Kidney epithelial cell (primary cell): ENCODE results near the gene UGT1A8. TPM values are rescaled to one million over a fixed set of nuclear protein-coding genes. Genes with fewer than 3 reads are reported as not detected.

Experiments
- DNase-seq: peaks from one replicate; pipeline ENCODE4 v3.0.0-alpha.2; 2010; ENCODE audit warnings: low read depth
- H3K27me3 ChIP-seq: 2 replicates; pipeline ENCODE4 v1.6.0; 2011; ENCODE audit warnings: low read length; ENCODE audit not compliant: control insufficient read depth, insufficient read depth
- H3K36me3 ChIP-seq: 2 replicates; pipeline ENCODE4 v1.5.1; 2011; ENCODE audit warnings: low read length; ENCODE audit not compliant: control insufficient read depth, insufficient read depth
- H3K4me3 ChIP-seq: 2 replicates; pipeline ENCODE4 v1.5.1; 2011; ENCODE audit warnings: low read depth, mild to moderate bottlenecking, control low read depth, low read length
- total RNA-seq: library from RNA; depleted of rRNA; stranded (reverse); fragments of >200 nt; gene quantifications from 2 replicates; pipeline ENCODE4 v1.2.3, GENCODE V29; 2015
- TF ChIP-seq, protein P1 (sequence below): IDR thresholded peaks from 2 replicates; pipeline ENCODE4 v1.5.1; 2011; ENCODE audit warnings: mild to moderate bottlenecking, moderate library complexity, low read length, control low read depth, inconsistent platforms; ENCODE audit not compliant: insufficient read depth, poor library complexity, severe bottlenecking

UGT1A8 gene
- total RNA-seq, 1 donor from 2014 or later = not detected

DNA sequence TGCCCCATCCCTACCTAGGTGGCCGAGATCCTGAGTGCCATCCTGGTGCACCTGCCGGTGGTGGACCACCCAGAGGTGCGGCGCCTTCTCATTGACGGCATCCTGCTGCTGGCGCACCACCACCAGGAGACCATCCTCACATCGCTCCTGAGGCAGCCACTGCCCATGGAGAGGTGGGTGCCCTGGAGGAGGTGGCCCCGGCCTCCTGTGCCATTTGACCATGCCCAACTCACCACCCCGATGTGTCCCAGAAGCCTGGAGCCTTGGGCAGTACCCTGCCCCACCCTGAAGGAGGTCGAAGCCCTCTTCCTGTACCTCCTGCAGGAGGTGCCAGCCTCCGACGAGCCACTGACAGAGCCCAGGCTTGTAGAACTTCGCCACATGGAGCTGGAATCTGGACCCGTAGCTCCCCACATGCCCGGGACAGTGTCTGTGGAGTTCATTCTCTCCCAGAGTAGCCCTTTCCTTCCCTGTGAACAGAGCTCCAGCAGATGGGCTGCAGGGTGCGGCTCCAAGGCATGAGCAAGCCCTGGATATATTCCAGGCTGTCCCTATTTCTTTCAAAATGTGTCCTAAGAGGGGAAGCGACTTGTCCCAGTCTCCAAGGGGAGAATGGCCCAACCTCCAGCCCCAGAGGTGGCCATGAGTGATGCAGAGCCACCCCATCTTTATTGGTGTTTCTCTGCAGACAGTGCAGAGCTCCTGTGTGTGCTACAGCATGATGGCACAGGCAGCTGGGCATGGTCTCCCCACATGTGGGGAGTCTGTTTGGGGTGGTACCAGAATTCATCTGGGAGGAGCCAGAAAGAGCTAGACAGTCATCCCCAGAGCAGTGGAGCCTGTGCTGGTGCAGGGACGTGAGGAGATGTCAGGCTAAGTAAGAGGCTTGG is 202.7 kb downstream of the UGT1A8 start:
- no peaks in the 10 kb centered on the region for H3K36me3 ChIP-seq
- TF ChIP-seq, protein P1, sequence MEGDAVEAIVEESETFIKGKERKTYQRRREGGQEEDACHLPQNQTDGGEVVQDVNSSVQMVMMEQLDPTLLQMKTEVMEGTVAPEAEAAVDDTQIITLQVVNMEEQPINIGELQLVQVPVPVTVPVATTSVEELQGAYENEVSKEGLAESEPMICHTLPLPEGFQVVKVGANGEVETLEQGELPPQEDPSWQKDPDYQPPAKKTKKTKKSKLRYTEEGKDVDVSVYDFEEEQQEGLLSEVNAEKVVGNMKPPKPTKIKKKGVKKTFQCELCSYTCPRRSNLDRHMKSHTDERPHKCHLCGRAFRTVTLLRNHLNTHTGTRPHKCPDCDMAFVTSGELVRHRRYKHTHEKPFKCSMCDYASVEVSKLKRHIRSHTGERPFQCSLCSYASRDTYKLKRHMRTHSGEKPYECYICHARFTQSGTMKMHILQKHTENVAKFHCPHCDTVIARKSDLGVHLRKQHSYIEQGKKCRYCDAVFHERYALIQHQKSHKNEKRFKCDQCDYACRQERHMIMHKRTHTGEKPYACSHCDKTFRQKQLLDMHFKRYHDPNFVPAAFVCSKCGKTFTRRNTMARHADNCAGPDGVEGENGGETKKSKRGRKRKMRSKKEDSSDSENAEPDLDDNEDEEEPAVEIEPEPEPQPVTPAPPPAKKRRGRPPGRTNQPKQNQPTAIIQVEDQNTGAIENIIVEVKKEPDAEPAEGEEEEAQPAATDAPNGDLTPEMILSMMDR = no peak
- no peak overlapping the region for H3K4me3 ChIP-seq
- no peaks in the 10 kb centered on the region for H3K27me3 ChIP-seq
- DNase-seq = no peak

DNA sequence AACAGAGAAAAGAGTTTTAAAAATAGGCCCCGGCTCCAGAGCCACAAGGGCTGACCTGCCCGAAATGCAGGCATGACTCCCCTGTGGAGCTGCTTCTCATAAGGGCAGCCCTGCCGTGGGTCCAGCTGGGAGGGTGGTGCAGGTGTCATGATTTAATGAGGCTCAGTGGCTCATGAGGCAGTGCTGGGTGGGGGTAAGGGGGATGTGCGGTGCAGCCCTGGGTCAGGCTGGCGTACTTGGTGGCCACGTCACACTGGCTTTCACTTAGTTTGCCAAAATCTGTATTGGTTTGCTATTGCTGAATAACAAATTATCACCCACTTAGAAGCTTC is 203.3 kb downstream of the UGT1A8 start:
- no peak for DNase-seq
- TF ChIP-seq, protein P1 = no peak
- Histone ChIP-seq H3K4me3 (no peak overlapping the region), H3K36me3 (no peaks in the 10 kb centered on the region), H3K27me3 (no peaks in the 10 kb centered on the region)

DNA sequence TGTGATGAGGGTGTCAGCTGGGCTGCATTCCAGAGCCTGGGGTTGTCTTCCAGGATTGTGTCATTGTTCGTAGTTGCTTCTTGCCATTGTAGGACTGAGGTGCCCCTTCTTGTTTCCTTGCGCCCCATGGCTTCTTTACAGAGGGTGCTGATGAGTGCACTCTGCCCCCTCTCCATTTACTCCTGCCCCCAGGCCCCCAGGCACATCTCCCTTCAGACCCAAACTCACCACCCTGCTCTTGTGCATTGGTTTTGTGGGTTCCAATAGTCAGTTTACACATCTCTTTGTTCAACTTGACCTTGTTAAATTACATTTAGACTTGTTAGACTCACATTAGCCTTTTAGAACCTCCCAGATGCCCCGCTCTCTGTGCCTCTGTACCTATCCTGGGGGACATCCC is 203.8 kb downstream of the UGT1A8 start:
- DNase-seq = no peak
- no peaks in the 10 kb centered on the region for H3K36me3 ChIP-seq
- H3K4me3 ChIP-seq = no peak overlapping the region
- H3K27me3 ChIP-seq = no peaks in the 10 kb centered on the region
- TF ChIP-seq, protein P1 = no peak

DNA sequence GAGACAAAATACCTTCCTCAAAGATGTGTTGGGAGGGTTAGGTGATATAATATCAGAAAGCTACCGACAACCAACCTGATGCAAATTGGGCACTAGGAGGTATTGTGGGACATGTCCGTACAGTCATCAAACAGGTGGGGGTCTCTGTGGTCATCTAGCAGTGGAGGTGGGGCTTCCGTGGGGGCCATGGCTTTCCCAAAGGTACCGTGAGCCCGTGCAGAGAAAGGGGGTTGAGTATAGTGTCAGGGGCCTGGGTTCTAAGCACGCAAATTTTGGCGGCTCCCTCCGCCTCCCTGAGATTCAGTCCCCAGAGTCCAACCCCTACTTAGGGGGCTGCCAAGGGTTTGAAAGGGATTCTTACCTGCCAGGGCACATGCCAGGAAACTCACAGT is 204.3 kb downstream of the UGT1A8 start:
- TF ChIP-seq, protein P1 = no peak
- no peak for DNase-seq
- H3K27me3 ChIP-seq = no peaks in the 10 kb centered on the region
- H3K36me3 ChIP-seq = no peaks in the 10 kb centered on the region
- H3K4me3 ChIP-seq = no peak overlapping the region

DNA sequence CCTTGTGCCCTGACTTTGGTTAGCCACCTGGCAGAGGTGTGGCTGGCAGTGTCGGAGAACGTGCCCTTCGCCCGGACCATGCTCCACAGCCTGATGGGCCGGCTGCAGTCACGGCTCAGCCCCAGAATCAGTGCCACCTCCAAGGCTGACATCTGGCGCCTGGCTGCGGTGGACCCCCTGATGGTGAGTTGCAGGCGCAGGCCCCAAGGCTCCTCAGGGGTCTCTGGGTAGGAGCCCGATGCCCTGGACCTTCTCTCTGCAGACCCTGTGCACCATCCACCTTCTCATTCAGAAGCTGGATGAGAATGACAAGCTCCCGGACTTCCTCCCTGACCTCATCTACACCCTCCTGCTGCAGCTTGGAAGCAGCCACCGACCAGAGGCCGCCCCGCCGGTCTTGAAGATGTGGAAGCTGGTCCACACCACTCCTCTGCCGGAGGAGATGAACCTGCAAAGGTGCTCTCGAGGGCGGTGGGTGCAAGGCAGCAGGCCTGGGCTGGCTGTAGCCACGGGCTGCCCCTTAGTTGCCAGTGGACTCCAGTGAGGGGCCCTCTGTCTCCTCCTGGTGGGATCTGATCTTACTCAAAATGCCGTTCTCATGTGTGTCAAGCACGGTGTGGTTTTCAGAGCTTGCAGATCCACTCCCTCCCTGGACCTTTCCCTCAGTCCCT is 204.8 kb downstream of the UGT1A8 start:
- TF ChIP-seq, protein P1 = no peak

More for the DNA sequence above, 204.8 kb downstream of the UGT1A8 start:
- Histone ChIP-seq H3K27me3 (no peaks in the 10 kb centered on the region), H3K4me3 (no peak overlapping the region), H3K36me3 (no peaks in the 10 kb centered on the region)
- no peak for DNase-seq

Other genes with a start within 250 kb of the UGT1A8 start
- gene USP40, start 50.9 kb upstream of the UGT1A8 start, total RNA-seq = 46.9 and 49.8 TPM in 2 replicates
- not detected in 2 replicates for gene UGT1A10, start 18.8 kb downstream of the UGT1A8 start, total RNA-seq
- not detected in 2 replicates for gene UGT1A9, start 54.3 kb downstream of the UGT1A8 start, total RNA-seq
- not detected in 2 replicates for gene UGT1A7, start 64.3 kb downstream of the UGT1A8 start, total RNA-seq
- 0.13 and 0.27 TPM in 2 replicates for gene UGT1A6, start 75.3 kb downstream of the UGT1A8 start, total RNA-seq
- gene UGT1A5, start 95.3 kb downstream of the UGT1A8 start, total RNA-seq = not detected in 2 replicates
- gene UGT1A4, start 101.1 kb downstream of the UGT1A8 start, total RNA-seq = not detected in 2 replicates
- not detected in 2 replicates for gene UGT1A3, start 111.4 kb downstream of the UGT1A8 start, total RNA-seq
- not detected in 2 replicates for gene UGT1A1, start 142.6 kb downstream of the UGT1A8 start, total RNA-seq
- gene MROH2A, start 160.7 kb downstream of the UGT1A8 start, total RNA-seq = not detected in 2 replicates
- 6.5 and 13.4 TPM in 2 replicates for gene HJURP, start 236.9 kb downstream of the UGT1A8 start, total RNA-seq